Hepatocyte (in vitro differentiated cells): ENCODE results near the gene ZNF462.

Source experiments
- CTCF ChIP-seq: fragments of 200-600 bp; sonication (generic); IDR thresholded peaks from 2 replicates; pipeline ENCODE4 v1.5.1; 2016; ENCODE audit warnings: antibody characterized with exemption, mild to moderate bottlenecking; ENCODE audit not compliant: poor library complexity
- EZH2 ChIP-seq: fragments of 200-600 bp; sonication (generic); IDR thresholded peaks from 2 replicates; pipeline ENCODE4 v1.6.1; 2016; ENCODE audit warnings: antibody characterized with exemption, mild to moderate bottlenecking, borderline replicate concordance

GRCh38 chr9:106993603-106994002, 130.6 kb downstream of the ZNF462 start:
- TF ChIP-seq CTCF: no peak
- no peak for TF ChIP-seq EZH2
